Immature natural killer cell (primary cell): ENCODE data around the gene THSD4. TPM values are rescaled to one million over a fixed set of nuclear protein-coding genes. Genes with fewer than 3 reads are reported as not detected.
A peak's percentile ranks its signal among the peaks of the same experiment; 100 is the strongest.

Experiments
- DNase-seq, 3 donors: peaks; one replicate each; pipeline ENCODE4 v3.0.0; 2022; ENCODE audit warnings: mixed read lengths in 1 of 3
- H3K27ac Mint-ChIP-seq, 6 donors: one replicate each; pipeline ENCODE4 v1.8.0; 2020; ENCODE audit warnings: mixed read lengths in 6 of 6, mild to moderate bottlenecking in 5 of 6, inconsistent platforms in 4 of 6, moderate library complexity in 3 of 6
- H3K27me3 Mint-ChIP-seq, 3 donors: one replicate each; pipeline ENCODE4 v1.8.0; 2020 to 2021; ENCODE audit warnings: low read depth in 3 of 3, mild to moderate bottlenecking in 3 of 3, mixed read lengths in 3 of 3, moderate library complexity in 3 of 3, inconsistent platforms in 1 of 3
- H3K36me3 Mint-ChIP-seq, 3 donors: one replicate each; pipeline ENCODE4 v1.8.0; 2020; ENCODE audit warnings: mixed read lengths in 3 of 3, inconsistent platforms in 2 of 3, mild to moderate bottlenecking in 2 of 3
- H3K4me1 Mint-ChIP-seq, 2 donors: one replicate each; pipeline ENCODE4 v1.8.0; 2020; ENCODE audit warnings: inconsistent platforms in 2 of 2, mild to moderate bottlenecking in 2 of 2, mixed read lengths in 2 of 2, moderate library complexity in 1 of 2
- H3K4me3 Mint-ChIP-seq, 5 donors: one replicate each; pipeline ENCODE4 v1.8.0; 2020; ENCODE audit warnings: mild to moderate bottlenecking in 5 of 5, mixed read lengths in 5 of 5, inconsistent platforms in 3 of 5, moderate library complexity in 3 of 5
- H3K9me3 Mint-ChIP-seq, 6 donors: one replicate each; pipeline ENCODE4 v1.8.0; 2020; ENCODE audit warnings: mild to moderate bottlenecking in 6 of 6, mixed read lengths in 6 of 6, inconsistent platforms in 4 of 6, moderate library complexity in 3 of 6
- polyA plus RNA-seq, 3 donors: library from polyadenylated mRNA; unstranded; fragments of 300-500 nt; fragmentation: Illumina TruSeq; gene quantifications; one replicate each; pipeline ENCODE4 v1.2.3, GENCODE V29; 2021

THSD4 gene
- polyA plus RNA-seq, 3 donors from 2014 or later, result not detected

GRCh38 chr15:71273731-71274447 lies 158.6 kb downstream of the THSD4 start:
- Mint-ChIP-seq H3K36me3 (no peaks in the 10 kb centered on the region), H3K4me3 (no peak overlapping the region), H3K27me3 (peaks cover 5 to 12% (median 7%) of the 10 kb centered on the region in 3 donors), H3K27ac (no peak overlapping the region), H3K4me1 (no peaks in the 10 kb centered on the region), H3K9me3 (peaks cover 0 to 3% (median 0%) of the 10 kb centered on the region in 6 donors)
- DNase-seq, result no peak

DNA sequence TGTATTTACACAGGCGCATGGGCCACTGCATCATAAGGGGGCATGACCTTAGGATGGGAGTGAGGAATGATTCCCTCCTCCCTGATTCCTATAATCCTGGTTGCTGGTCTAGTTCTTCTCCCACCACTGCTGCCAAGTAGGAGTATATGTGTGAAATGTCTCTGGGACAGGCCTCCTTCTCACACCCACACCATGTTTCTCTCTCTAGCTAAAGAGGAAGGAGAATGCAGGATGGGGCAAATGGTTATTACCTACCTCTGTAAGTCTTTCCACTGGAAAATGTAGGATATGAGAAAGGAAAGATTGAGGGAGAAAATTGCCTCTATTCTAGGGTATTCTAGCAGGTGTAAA lies 159.2 kb downstream of the THSD4 start:
- Mint-ChIP-seq H3K4me3 (no peak overlapping the region), H3K36me3 (no peaks in the 10 kb centered on the region), H3K27me3 (peaks cover 5 to 13% (median 7%) of the 10 kb centered on the region in 3 donors), H3K27ac (no peak overlapping the region), H3K9me3 (peaks cover 0 to 3% (median 0%) of the 10 kb centered on the region in 6 donors), H3K4me1 (no peaks in the 10 kb centered on the region)
- DNase-seq, result no peak

- no peak overlapping the region for H3K4me3 Mint-ChIP-seq
- peaks cover 3 to 11% (median 7%) of the 10 kb centered on the region in 3 donors for H3K27me3 Mint-ChIP-seq
- no peaks in the 10 kb centered on the region for H3K36me3 Mint-ChIP-seq
- H3K4me1 Mint-ChIP-seq, result no peaks in the 10 kb centered on the region
- no peak overlapping the region for H3K27ac Mint-ChIP-seq
- DNase-seq, result no peak
- peaks cover 0 to 3% (median 0%) of the 10 kb centered on the region in 6 donors for H3K9me3 Mint-ChIP-seq
These were observed 159.8 kb downstream of the THSD4 start for GRCh38 chr15:71275098-71275497.

- Mint-ChIP-seq H3K4me3 (no peak overlapping the region), H3K4me1 (no peaks in the 10 kb centered on the region), H3K9me3 (no peaks in the 10 kb centered on the region), H3K27me3 (peaks cover 3 to 11% (median 7%) of the 10 kb centered on the region in 3 donors), H3K27ac (no peak overlapping the region), H3K36me3 (no peaks in the 10 kb centered on the region)
- DNase-seq, result no peak
These were observed 160.5 kb downstream of the THSD4 start for GRCh38 chr15:71275566-71276335.

DNA sequence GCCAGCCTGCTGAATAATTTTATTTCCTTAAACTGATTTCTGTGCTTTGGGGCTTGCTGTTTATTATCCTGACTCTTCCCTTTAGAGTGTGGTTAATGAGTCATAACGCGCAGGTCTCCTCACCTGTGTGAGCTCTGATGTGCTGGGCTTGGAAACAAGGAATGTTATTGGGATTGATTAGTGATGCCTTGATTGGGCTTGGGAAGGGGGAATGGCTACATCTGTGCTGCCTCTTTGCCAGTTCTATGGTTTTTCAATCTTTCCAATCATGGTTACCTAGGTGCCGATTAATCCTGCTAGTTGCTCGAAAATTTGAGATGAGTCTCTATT lies 161.0 kb downstream of the THSD4 start:
- H3K36me3 Mint-ChIP-seq, result no peaks in the 10 kb centered on the region

DNA sequence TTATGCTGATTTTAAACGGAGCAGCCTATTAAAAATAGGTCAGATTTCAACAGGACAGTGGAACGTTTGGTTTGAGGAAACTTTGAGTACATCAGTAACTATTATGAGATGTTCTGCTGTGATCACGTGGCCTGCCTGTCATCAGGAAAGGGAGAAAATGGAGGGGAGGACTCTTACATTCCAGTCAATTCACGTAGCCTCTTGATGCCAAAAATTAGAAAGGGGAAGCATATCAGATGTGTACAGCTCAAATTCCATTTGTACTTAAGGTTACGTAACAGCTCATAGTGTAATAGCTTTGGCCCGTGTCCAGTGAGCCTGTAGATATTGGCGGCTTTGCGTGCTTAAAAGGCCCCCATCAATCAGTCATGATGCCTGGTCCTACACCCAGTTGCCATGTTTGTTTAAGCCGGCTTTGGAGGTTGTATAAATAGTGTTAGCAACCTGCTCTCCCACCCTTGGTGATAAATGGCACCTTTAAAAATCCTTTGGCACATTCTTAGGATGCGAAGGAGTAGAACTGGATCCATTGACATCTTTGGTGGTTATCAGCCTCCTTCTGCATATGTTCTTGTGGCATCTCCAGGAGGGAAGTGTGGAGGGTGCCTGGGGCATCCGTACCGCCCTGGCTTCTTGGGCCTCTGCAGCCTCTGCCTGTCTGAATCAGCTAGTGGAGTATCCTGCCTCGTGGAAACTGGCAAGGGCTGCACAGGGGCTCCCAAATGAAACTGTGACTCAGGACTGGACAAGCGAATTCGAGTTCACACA lies 163.9 kb downstream of the THSD4 start:
- no peaks in the 10 kb centered on the region for H3K36me3 Mint-ChIP-seq
- H3K4me1 Mint-ChIP-seq, result no peaks in the 10 kb centered on the region
- no peak overlapping the region for H3K4me3 Mint-ChIP-seq
- H3K27me3 Mint-ChIP-seq, result peaks cover 2 to 11% (median 4%) of the 10 kb centered on the region in 3 donors
- no peaks in the 10 kb centered on the region for H3K9me3 Mint-ChIP-seq
- H3K27ac Mint-ChIP-seq, result no peak overlapping the region
- DNase-seq, result no peak

More for the DNA sequence above, 161.0 kb downstream of the THSD4 start:
- Mint-ChIP-seq H3K27ac (no peak overlapping the region), H3K4me1 (no peaks in the 10 kb centered on the region), H3K27me3 (peaks cover 3 to 11% (median 7%) of the 10 kb centered on the region in 3 donors), H3K4me3 (no peak overlapping the region), H3K9me3 (no peaks in the 10 kb centered on the region)
- no peak for DNase-seq

DNA sequence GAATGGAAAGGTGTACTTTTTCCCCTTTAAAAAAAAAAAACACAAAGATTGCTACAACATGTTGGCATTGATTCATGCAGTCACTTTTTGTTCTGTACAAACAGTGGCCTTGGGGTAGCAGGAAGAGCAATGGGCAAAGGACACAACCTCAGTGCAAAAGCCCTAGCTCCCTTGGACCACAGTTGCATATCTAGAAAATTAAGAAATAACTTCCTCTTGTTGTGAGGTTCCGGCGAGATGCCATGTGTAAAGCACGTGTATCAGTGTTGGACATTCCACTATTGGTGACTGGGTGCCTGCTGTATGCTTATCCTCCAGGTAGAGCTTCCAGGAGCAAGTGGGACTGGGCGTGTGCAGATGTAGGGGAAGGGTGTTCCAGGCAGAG lies 164.5 kb downstream of the THSD4 start:
- no peaks in the 10 kb centered on the region for H3K9me3 Mint-ChIP-seq
- no peak for DNase-seq
- H3K4me3 Mint-ChIP-seq, result no peak overlapping the region
- no peaks in the 10 kb centered on the region for H3K4me1 Mint-ChIP-seq
- no peak overlapping the region for H3K27ac Mint-ChIP-seq
- H3K36me3 Mint-ChIP-seq, result no peaks in the 10 kb centered on the region
- H3K27me3 Mint-ChIP-seq, result peaks cover 2 to 9% (median 4%) of the 10 kb centered on the region in 3 donors

GRCh38 chr15:71280206-71280605 lies 164.9 kb downstream of the THSD4 start:
- Mint-ChIP-seq H3K4me3 (no peak overlapping the region), H3K9me3 (no peaks in the 10 kb centered on the region), H3K36me3 (no peaks in the 10 kb centered on the region), H3K27me3 (peaks cover 2 to 9% (median 4%) of the 10 kb centered on the region in 3 donors), H3K4me1 (no peaks in the 10 kb centered on the region), H3K27ac (no peak overlapping the region)
- DNase-seq, result no peak

- Mint-ChIP-seq H3K27ac (no peak overlapping the region), H3K4me1 (no peaks in the 10 kb centered on the region), H3K27me3 (peaks cover 5 to 10% (median 7%) of the 10 kb centered on the region in 3 donors), H3K9me3 (no peaks in the 10 kb centered on the region), H3K36me3 (no peaks in the 10 kb centered on the region), H3K4me3 (no peak overlapping the region)
- no peak for DNase-seq
These were observed 166.0 kb downstream of the THSD4 start for GRCh38 chr15:71281256-71281655.

DNA sequence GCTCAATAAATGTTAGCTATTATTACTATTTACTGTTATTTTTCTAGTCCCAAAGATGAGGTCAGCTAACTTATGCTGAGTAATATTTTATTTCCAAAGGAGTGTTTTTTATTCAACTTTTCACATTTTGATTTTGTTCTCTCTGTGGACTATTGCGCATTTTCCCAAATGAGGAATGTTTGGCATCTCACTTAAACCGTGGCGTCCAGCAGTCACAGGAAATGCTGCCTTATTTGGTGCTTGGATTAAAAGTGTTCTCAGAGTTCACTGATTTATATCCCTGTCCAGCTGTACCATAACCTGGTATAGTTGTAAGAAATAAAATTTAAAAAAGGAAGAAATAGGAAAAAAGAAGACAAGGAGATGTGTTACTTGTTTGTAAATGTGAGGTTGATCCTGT lies 166.8 kb downstream of the THSD4 start:
- H3K36me3 Mint-ChIP-seq, result no peaks in the 10 kb centered on the region
- H3K4me3 Mint-ChIP-seq, result no peak overlapping the region
- H3K27me3 Mint-ChIP-seq, result peaks cover 6 to 12% (median 7%) of the 10 kb centered on the region in 3 donors
- H3K4me1 Mint-ChIP-seq, result no peaks in the 10 kb centered on the region
- H3K9me3 Mint-ChIP-seq, result no peaks in the 10 kb centered on the region
- no peak overlapping the region for H3K27ac Mint-ChIP-seq
- DNase-seq, result no peak

- H3K27ac Mint-ChIP-seq, result no peak overlapping the region
These were observed 173.2 kb downstream of the THSD4 start for GRCh38 chr15:71288348-71288955.

DNA sequence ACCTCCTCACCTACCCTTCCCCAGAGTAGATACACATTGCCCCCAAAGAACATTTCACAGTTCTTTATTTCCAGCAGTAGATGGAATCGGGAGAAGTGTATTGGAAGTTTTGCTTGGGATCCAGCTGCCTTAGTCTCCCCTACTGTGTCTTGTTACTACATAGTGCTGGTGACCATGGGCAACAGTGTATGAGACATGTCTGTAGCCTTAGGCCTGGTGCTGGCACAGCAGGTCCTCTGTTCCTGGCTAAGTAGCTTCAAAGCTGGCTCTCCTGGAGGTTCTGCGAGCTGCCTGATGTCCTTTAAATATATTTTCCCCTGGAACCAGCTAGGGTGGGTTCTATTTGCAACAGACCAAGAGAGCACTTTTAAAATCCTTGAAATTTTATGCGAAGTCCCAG lies 174.7 kb downstream of the THSD4 start:
- Mint-ChIP-seq H3K27ac (no peak overlapping the region), H3K9me3 (no peaks in the 10 kb centered on the region), H3K4me1 (peaks cover 15 to 18% of the 10 kb centered on the region in 2 donors), H3K4me3 (no peak overlapping the region), H3K27me3 (peaks cover 5 to 10% (median 8%) of the 10 kb centered on the region in 3 donors), H3K36me3 (no peaks in the 10 kb centered on the region)
- DNase-seq, result no peak

More at GRCh38 chr15:71288348-71288955, 173.2 kb downstream of the THSD4 start:
- Mint-ChIP-seq H3K9me3 (no peaks in the 10 kb centered on the region), H3K27me3 (peaks cover 5 to 8% (median 8%) of the 10 kb centered on the region in 3 donors), H3K4me3 (no peak overlapping the region), H3K36me3 (no peaks in the 10 kb centered on the region), H3K4me1 (peaks cover 15 to 18% of the 10 kb centered on the region in 2 donors)
- DNase-seq, result no peak

GRCh38 chr15:71290881-71291635 lies 175.8 kb downstream of the THSD4 start:
- Mint-ChIP-seq H3K36me3 (no peaks in the 10 kb centered on the region), H3K4me1 (peaks cover 15 to 18% of the 10 kb centered on the region in 2 donors), H3K9me3 (no peaks in the 10 kb centered on the region), H3K27ac (no peak overlapping the region), H3K27me3 (peaks cover 5 to 11% (median 6%) of the 10 kb centered on the region in 3 donors), H3K4me3 (peak overlapping the region in 2 of 5 donors; percentile 36 to 51)
- DNase-seq, result no peak
